Central memory CD8-positive, alpha-beta T cell (primary cell): ENCODE measurements around the gene OPCML.

ENCODE experiments used
- ATAC-seq: fragments of 150-1000 bp; cut with Tn5 transposase; replicated peaks from 2 replicates; pipeline ENCODE4 v1.10.0; 2022; ENCODE audit warnings: mild to moderate bottlenecking, moderate FRiP score, moderate number of reproducible peaks; ENCODE audit not compliant: poor library complexity, severe bottlenecking; ENCODE audit errors: extremely low read depth
- DNase-seq, 2 donors: peaks; one replicate each; pipeline ENCODE4 v3.0.0; 2021; ENCODE audit warnings: low spot score in 2 of 2
- H3K27ac Mint-ChIP-seq: one replicate; pipeline ENCODE4 v1.8.0; 2022; ENCODE audit warnings: low read depth, mild to moderate bottlenecking, moderate library complexity, mixed read lengths
- H3K27me3 Mint-ChIP-seq: one replicate; pipeline ENCODE4 v1.8.0; 2022; ENCODE audit warnings: mixed read lengths
- H3K36me3 Mint-ChIP-seq: one replicate; pipeline ENCODE4 v1.8.0; 2022; ENCODE audit warnings: mild to moderate bottlenecking, moderate library complexity, mixed read lengths; ENCODE audit not compliant: insufficient read depth
- H3K4me1 Mint-ChIP-seq: one replicate; pipeline ENCODE4 v1.8.0; 2022; ENCODE audit warnings: mixed read lengths
- H3K4me3 Mint-ChIP-seq: one replicate; pipeline ENCODE4 v1.8.0; 2022; ENCODE audit warnings: mild to moderate bottlenecking, moderate library complexity, mixed read lengths
- H3K9me3 Mint-ChIP-seq: one replicate; pipeline ENCODE4 v1.8.0; 2022; ENCODE audit warnings: mixed read lengths

Gene OPCML

GRCh38 chr11:133491680-133492383 is 40.5 kb downstream of the OPCML start:
- ATAC-seq (no peak), DNase-seq (no peak)
- no peaks in the 10 kb centered on the region for H3K36me3 Mint-ChIP-seq
- H3K4me1 Mint-ChIP-seq, result no peaks in the 10 kb centered on the region
- no peak overlapping the region for H3K27ac Mint-ChIP-seq
- H3K27me3 Mint-ChIP-seq, result no peaks in the 10 kb centered on the region
- H3K9me3 Mint-ChIP-seq, result peaks cover 13% of the 10 kb centered on the region
- no peak overlapping the region for H3K4me3 Mint-ChIP-seq

- Mint-ChIP-seq H3K4me3 (no peak overlapping the region), H3K9me3 (peaks cover 31% of the 10 kb centered on the region), H3K27me3 (no peaks in the 10 kb centered on the region), H3K36me3 (peaks cover 3% of the 10 kb centered on the region), H3K27ac (no peak overlapping the region), H3K4me1 (no peaks in the 10 kb centered on the region)
- DNase-seq (no peak), ATAC-seq (no peak)
Measured at GRCh38 chr11:133480722-133481121, 51.6 kb downstream of the OPCML start.

GRCh38 chr11:133479209-133479608 is 53.1 kb downstream of the OPCML start:
- DNase-seq (no peak), ATAC-seq (no peak)
- Mint-ChIP-seq H3K27ac (no peak overlapping the region), H3K27me3 (no peaks in the 10 kb centered on the region), H3K4me1 (no peaks in the 10 kb centered on the region), H3K36me3 (peaks cover 1% of the 10 kb centered on the region), H3K4me3 (no peak overlapping the region), H3K9me3 (peaks cover 31% of the 10 kb centered on the region)

- Mint-ChIP-seq H3K27me3 (no peaks in the 10 kb centered on the region), H3K27ac (no peak overlapping the region), H3K4me1 (no peaks in the 10 kb centered on the region), H3K9me3 (peaks cover 17% of the 10 kb centered on the region), H3K4me3 (no peak overlapping the region), H3K36me3 (peaks cover 1% of the 10 kb centered on the region)
- no peak for DNase-seq
- ATAC-seq, result no peak
Measured at GRCh38 chr11:133477251-133477625, 55.1 kb downstream of the OPCML start.

GRCh38 chr11:133476570-133477250 is 55.6 kb downstream of the OPCML start:
- no peaks in the 10 kb centered on the region for H3K4me1 Mint-ChIP-seq
- no peak for ATAC-seq
- no peak overlapping the region for H3K27ac Mint-ChIP-seq
- peaks cover 12% of the 10 kb centered on the region for H3K9me3 Mint-ChIP-seq
- DNase-seq, result no peak
- no peaks in the 10 kb centered on the region for H3K27me3 Mint-ChIP-seq
- H3K36me3 Mint-ChIP-seq, result peaks cover 1% of the 10 kb centered on the region
- H3K4me3 Mint-ChIP-seq, result no peak overlapping the region

- peaks cover 6% of the 10 kb centered on the region for H3K9me3 Mint-ChIP-seq
- DNase-seq (no peak), ATAC-seq (no peak)
- no peaks in the 10 kb centered on the region for H3K27me3 Mint-ChIP-seq
- H3K27ac Mint-ChIP-seq, result no peak overlapping the region
- no peak overlapping the region for H3K4me3 Mint-ChIP-seq
- no peaks in the 10 kb centered on the region for H3K4me1 Mint-ChIP-seq
- H3K36me3 Mint-ChIP-seq, result no peaks in the 10 kb centered on the region
Measured at GRCh38 chr11:133474461-133474860, 57.8 kb downstream of the OPCML start.

GRCh38 chr11:133467686-133468085 is 64.6 kb downstream of the OPCML start:
- Mint-ChIP-seq H3K27me3 (no peaks in the 10 kb centered on the region), H3K36me3 (no peaks in the 10 kb centered on the region), H3K4me1 (no peaks in the 10 kb centered on the region), H3K4me3 (no peak overlapping the region), H3K27ac (no peak overlapping the region), H3K9me3 (peaks cover 6% of the 10 kb centered on the region)
- ATAC-seq, result no peak
- no peak for DNase-seq

GRCh38 chr11:133443206-133443747 is 89.0 kb downstream of the OPCML start:
- H3K4me1 Mint-ChIP-seq, result no peaks in the 10 kb centered on the region
- no peak for DNase-seq
- no peak overlapping the region for H3K27ac Mint-ChIP-seq
- H3K36me3 Mint-ChIP-seq, result no peaks in the 10 kb centered on the region
- no peaks in the 10 kb centered on the region for H3K27me3 Mint-ChIP-seq
- no peak for ATAC-seq
- H3K9me3 Mint-ChIP-seq, result peaks cover 10% of the 10 kb centered on the region
- H3K4me3 Mint-ChIP-seq, result no peak overlapping the region

GRCh38 chr11:133441964-133442660 is 90.2 kb downstream of the OPCML start:
- H3K27me3 Mint-ChIP-seq, result no peaks in the 10 kb centered on the region
- no peak for DNase-seq
- ATAC-seq, result no peak
- peaks cover 6% of the 10 kb centered on the region for H3K9me3 Mint-ChIP-seq
- no peak overlapping the region for H3K27ac Mint-ChIP-seq
- no peaks in the 10 kb centered on the region for H3K36me3 Mint-ChIP-seq
- no peaks in the 10 kb centered on the region for H3K4me1 Mint-ChIP-seq
- no peak overlapping the region for H3K4me3 Mint-ChIP-seq

- no peak for ATAC-seq
- Mint-ChIP-seq H3K4me3 (no peak overlapping the region), H3K36me3 (no peaks in the 10 kb centered on the region), H3K27ac (no peak overlapping the region), H3K4me1 (no peaks in the 10 kb centered on the region), H3K27me3 (no peaks in the 10 kb centered on the region), H3K9me3 (peaks cover 11% of the 10 kb centered on the region)
- no peak for DNase-seq
Measured at GRCh38 chr11:133425992-133426391, 106.3 kb downstream of the OPCML start.

- no peak overlapping the region for H3K4me3 Mint-ChIP-seq
- DNase-seq (no peak), ATAC-seq (no peak)
- H3K9me3 Mint-ChIP-seq, result peaks cover 19% of the 10 kb centered on the region
- no peaks in the 10 kb centered on the region for H3K27me3 Mint-ChIP-seq
- no peaks in the 10 kb centered on the region for H3K36me3 Mint-ChIP-seq
- no peaks in the 10 kb centered on the region for H3K4me1 Mint-ChIP-seq
- no peak overlapping the region for H3K27ac Mint-ChIP-seq
Measured at GRCh38 chr11:133425245-133425644, 107.1 kb downstream of the OPCML start.

- no peaks in the 10 kb centered on the region for H3K36me3 Mint-ChIP-seq
- H3K4me1 Mint-ChIP-seq, result no peaks in the 10 kb centered on the region
- H3K9me3 Mint-ChIP-seq, result peaks cover 25% of the 10 kb centered on the region
- no peaks in the 10 kb centered on the region for H3K27me3 Mint-ChIP-seq
- H3K4me3 Mint-ChIP-seq, result no peak overlapping the region
- H3K27ac Mint-ChIP-seq, result no peak overlapping the region
- DNase-seq, result no peak
- no peak for ATAC-seq
Measured at GRCh38 chr11:133418218-133418617, 114.1 kb downstream of the OPCML start.

GRCh38 chr11:133414506-133414905 is 117.8 kb downstream of the OPCML start:
- Mint-ChIP-seq H3K4me1 (no peaks in the 10 kb centered on the region), H3K36me3 (no peaks in the 10 kb centered on the region), H3K4me3 (no peak overlapping the region), H3K9me3 (peaks cover 11% of the 10 kb centered on the region), H3K27me3 (no peaks in the 10 kb centered on the region), H3K27ac (no peak overlapping the region)
- DNase-seq (no peak), ATAC-seq (no peak)
